Natural killer cell treated with Interleukin-12 subunit alpha and Interleukin-12 subunit beta and Interleukin-15 and Interleukin-18, amount 100 ng/mL, for 72 hours (primary cell): Measurements from ENCODE around the gene UNC119B. TPM values are rescaled to one million over a fixed set of nuclear protein-coding genes. Genes with fewer than 3 reads are reported as not detected.

Experiments used
- ATAC-seq, 2 donors: fragments of 150-1000 bp; cut with Tn5 transposase in 1 of 2; sonication (Bioruptor Pico), chemical (Tn5 transposase) in 1 of 2; 2 replicates each; pipeline ENCODE4 v1.10.0; 2021
- DNase-seq: peaks from one replicate; pipeline ENCODE4 v3.0.0; 2022; ENCODE audit warnings: low spot score
- H3K27ac Mint-ChIP-seq, 2 donors: 1 replicate in 1 of 2; 2 replicates in 1 of 2; pipeline ENCODE4 v1.8.0; 2022; ENCODE audit warnings: mixed read lengths in 2 of 2, mild to moderate bottlenecking in 1 of 2, moderate library complexity in 1 of 2
- H3K27me3 Mint-ChIP-seq, 2 donors: 1 replicate in 1 of 2; 2 replicates in 1 of 2; pipeline ENCODE4 v1.8.0; 2022; ENCODE audit warnings: mixed read lengths in 2 of 2
- H3K36me3 Mint-ChIP-seq: one replicate; pipeline ENCODE4 v1.8.0; 2022; ENCODE audit warnings: mixed read lengths
- H3K4me1 Mint-ChIP-seq, 2 donors: 1 replicate in 1 of 2; 2 replicates in 1 of 2; pipeline ENCODE4 v1.8.0; 2022; ENCODE audit warnings: low read depth in 2 of 2, mixed read lengths in 2 of 2, mild to moderate bottlenecking in 1 of 2
- H3K4me3 Mint-ChIP-seq: one replicate; pipeline ENCODE4 v1.8.0; 2022; ENCODE audit warnings: mixed read lengths
- H3K9me3 Mint-ChIP-seq: 2 replicates; pipeline ENCODE4 v1.8.0; 2022; ENCODE audit warnings: mixed read lengths
- total RNA-seq, 2 donors: library from RNA; stranded (reverse); gene quantifications; one replicate each; pipeline ENCODE4 v1.2.3, GENCODE V29; 2022

UNC119B gene
- total RNA-seq, 2 donors from 2014 or later: 15.6 to 28.1 TPM

- Mint-ChIP-seq H3K9me3 (no peaks in the 10 kb centered on the region), H3K4me3 (no peak overlapping the region), H3K27ac (no peak overlapping the region), H3K27me3 (peaks cover 0 to 3% of the 10 kb centered on the region in 2 donors), H3K36me3 (no peaks in the 10 kb centered on the region), H3K4me1 (peaks cover 3 to 11% of the 10 kb centered on the region in 2 donors)
- no peak for ATAC-seq
- DNase-seq: no peak
These were observed 30.0 kb upstream of the UNC119B start for GRCh38 chr12:120680165-120680738.

GRCh38 chr12:120684523-120684932, 25.7 kb upstream of the UNC119B start:
- H3K9me3 Mint-ChIP-seq: no peaks in the 10 kb centered on the region
- no peaks in the 10 kb centered on the region for H3K27me3 Mint-ChIP-seq
- DNase-seq (no peak), ATAC-seq (no peak)
- peaks cover 23 to 25% of the 10 kb centered on the region in 2 donors for H3K4me1 Mint-ChIP-seq
- peak overlapping the region; percentile 89 for H3K4me3 Mint-ChIP-seq
- no peaks in the 10 kb centered on the region for H3K36me3 Mint-ChIP-seq
- peak overlapping the region; percentile 45 to 58 for H3K27ac Mint-ChIP-seq

- H3K4me1 Mint-ChIP-seq: peaks cover 25 to 26% of the 10 kb centered on the region in 2 donors
- H3K27me3 Mint-ChIP-seq: no peaks in the 10 kb centered on the region
- peak overlapping the region; percentile 89 for H3K4me3 Mint-ChIP-seq
- DNase-seq: no peak
- ATAC-seq: no peak
- H3K27ac Mint-ChIP-seq: peak overlapping the region in 1 of 2 donors; percentile 90
- H3K36me3 Mint-ChIP-seq: no peaks in the 10 kb centered on the region
- no peaks in the 10 kb centered on the region for H3K9me3 Mint-ChIP-seq
These were observed 24.7 kb upstream of the UNC119B start for GRCh38 chr12:120685522-120685921.

GRCh38 chr12:120686151-120686689, 24.0 kb upstream of the UNC119B start:
- peak; percentile 90 to 91 for ATAC-seq
- peak; percentile 99 for DNase-seq

GRCh38 chr12:120686690-120687577, 23.3 kb upstream of the UNC119B start, which contains the start of gene MLEC:
Gene MLEC (plus strand): TSS chr12:120687149. CDS start chr12:120687297, 148 bp downstream.
- DNase-seq: peak; percentile 100
- Mint-ChIP-seq H3K27ac (peak within 1 kb of the TSS; percentile 84 to 90), H3K9me3 (no peaks in the 10 kb centered on the region), H3K36me3 (no peaks in the 10 kb centered on the region), H3K4me1 (peaks cover 31 to 33% of the 10 kb centered on the region in 2 donors), H3K4me3 (peak within 1 kb of the TSS; percentile 89), H3K27me3 (no peaks in the 10 kb centered on the region)
- ATAC-seq: peak; percentile 90 to 93

More at GRCh38 chr12:120686151-120686689, 24.0 kb upstream of the UNC119B start:
- H3K36me3 Mint-ChIP-seq: no peaks in the 10 kb centered on the region
- peak overlapping the region; percentile 89 for H3K4me3 Mint-ChIP-seq
- no peaks in the 10 kb centered on the region for H3K27me3 Mint-ChIP-seq
- peaks cover 29 to 30% of the 10 kb centered on the region in 2 donors for H3K4me1 Mint-ChIP-seq
- H3K9me3 Mint-ChIP-seq: no peaks in the 10 kb centered on the region
- peak overlapping the region; percentile 84 to 90 for H3K27ac Mint-ChIP-seq

GRCh38 chr12:120687578-120688289, 22.5 kb upstream of the UNC119B start:
- Mint-ChIP-seq H3K4me3 (peak overlapping the region; percentile 81), H3K27me3 (no peaks in the 10 kb centered on the region), H3K36me3 (no peaks in the 10 kb centered on the region), H3K9me3 (no peaks in the 10 kb centered on the region), H3K27ac (peak overlapping the region; percentile 4 to 71), H3K4me1 (peaks cover 39 to 40% of the 10 kb centered on the region in 2 donors)
- no peak for ATAC-seq
- DNase-seq: no peak

GRCh38 chr12:120688527-120689071, 21.7 kb upstream of the UNC119B start:
- ATAC-seq (no peak), DNase-seq (no peak)
- no peaks in the 10 kb centered on the region for H3K9me3 Mint-ChIP-seq
- H3K36me3 Mint-ChIP-seq: no peaks in the 10 kb centered on the region
- H3K27ac Mint-ChIP-seq: peak overlapping the region; percentile 4 to 71
- no peaks in the 10 kb centered on the region for H3K27me3 Mint-ChIP-seq
- H3K4me1 Mint-ChIP-seq: peaks cover 43 to 45% of the 10 kb centered on the region in 2 donors
- peak overlapping the region; percentile 81 for H3K4me3 Mint-ChIP-seq

- peak overlapping the region; percentile 81 for H3K4me3 Mint-ChIP-seq
- H3K36me3 Mint-ChIP-seq: peaks cover 3% of the 10 kb centered on the region
- no peaks in the 10 kb centered on the region for H3K27me3 Mint-ChIP-seq
- DNase-seq: no peak
- H3K9me3 Mint-ChIP-seq: no peaks in the 10 kb centered on the region
- peak overlapping the region in 1 of 2 donors; percentile 71 for H3K27ac Mint-ChIP-seq
- no peak for ATAC-seq
- H3K4me1 Mint-ChIP-seq: peaks cover 40 to 46% of the 10 kb centered on the region in 2 donors
These were observed 20.7 kb upstream of the UNC119B start for GRCh38 chr12:120689397-120690082.

GRCh38 chr12:120690083-120690450, 20.2 kb upstream of the UNC119B start:
- H3K9me3 Mint-ChIP-seq: no peaks in the 10 kb centered on the region
- no peaks in the 10 kb centered on the region for H3K27me3 Mint-ChIP-seq
- ATAC-seq (no peak), DNase-seq (no peak)
- no peak overlapping the region for H3K27ac Mint-ChIP-seq
- H3K4me1 Mint-ChIP-seq: peaks cover 43 to 44% of the 10 kb centered on the region in 2 donors
- H3K4me3 Mint-ChIP-seq: no peak overlapping the region
- peaks cover 5% of the 10 kb centered on the region for H3K36me3 Mint-ChIP-seq

GRCh38 chr12:120690978-120691377, 19.3 kb upstream of the UNC119B start:
- ATAC-seq: no peak
- no peak for DNase-seq
- no peak overlapping the region for H3K4me3 Mint-ChIP-seq
- no peaks in the 10 kb centered on the region for H3K27me3 Mint-ChIP-seq
- H3K27ac Mint-ChIP-seq: no peak overlapping the region
- H3K4me1 Mint-ChIP-seq: peaks cover 43 to 44% of the 10 kb centered on the region in 2 donors
- H3K9me3 Mint-ChIP-seq: no peaks in the 10 kb centered on the region
- H3K36me3 Mint-ChIP-seq: peaks cover 7% of the 10 kb centered on the region

- Mint-ChIP-seq H3K9me3 (no peaks in the 10 kb centered on the region), H3K27ac (peak overlapping the region in 1 of 2 donors; percentile 42), H3K4me1 (peaks cover 43% of the 10 kb centered on the region in 2 donors), H3K4me3 (no peak overlapping the region), H3K36me3 (peaks cover 23% of the 10 kb centered on the region), H3K27me3 (no peaks in the 10 kb centered on the region)
- DNase-seq (no peak), ATAC-seq (no peak)
These were observed 17.7 kb upstream of the UNC119B start for GRCh38 chr12:120692524-120693033.

- no peaks in the 10 kb centered on the region for H3K9me3 Mint-ChIP-seq
- H3K4me3 Mint-ChIP-seq: no peak overlapping the region
- ATAC-seq (no peak), DNase-seq (no peak)
- peaks cover 26% of the 10 kb centered on the region for H3K36me3 Mint-ChIP-seq
- peaks cover 30 to 31% of the 10 kb centered on the region in 2 donors for H3K4me1 Mint-ChIP-seq
- H3K27me3 Mint-ChIP-seq: no peaks in the 10 kb centered on the region
- H3K27ac Mint-ChIP-seq: no peak overlapping the region
These were observed 16.4 kb upstream of the UNC119B start for GRCh38 chr12:120693848-120694247.
